KOPT-K1 (cell line): ENCODE measurements around the gene FTSJ1.

ENCODE experiments used
- H3K27ac ChIP-seq: fragments of 200-600 bp; sonication (generic); 2 replicates; pipeline ENCODE4 v1.5.1; 2016; ENCODE audit warnings: antibody characterized with exemption, mild to moderate bottlenecking, low read depth, low read length; ENCODE audit not compliant: poor library complexity, severe bottlenecking
- H3K36me3 ChIP-seq: fragments of 200-600 bp; sonication (generic); 2 replicates; pipeline ENCODE4 v1.5.1; 2017; ENCODE audit warnings: antibody characterized with exemption, mild to moderate bottlenecking, low read length, moderate library complexity; ENCODE audit not compliant: insufficient read depth
- H3K9me3 ChIP-seq: fragments of 200-600 bp; sonication (generic); 2 replicates; pipeline ENCODE4 v1.5.1; 2017; ENCODE audit warnings: antibody characterized with exemption, low read length, mild to moderate bottlenecking; ENCODE audit not compliant: insufficient read depth, poor library complexity, severe bottlenecking

FTSJ1 gene

GRCh38 chrX:48465336-48465933 lies 10.6 kb upstream of the FTSJ1 start:
- no peak overlapping the region for H3K27ac ChIP-seq
- no peaks in the 10 kb centered on the region for H3K9me3 ChIP-seq
- peaks cover 29% of the 10 kb centered on the region for H3K36me3 ChIP-seq

- Histone ChIP-seq H3K36me3 (peaks cover 16% of the 10 kb centered on the region; the same call in 1 of the 2 replicates), H3K9me3 (no peaks in the 10 kb centered on the region), H3K27ac (no peak overlapping the region)
These were observed 9.3 kb upstream of the FTSJ1 start for GRCh38 chrX:48466696-48467095.

- Histone ChIP-seq H3K27ac (peak overlapping the region; percentile 81), H3K36me3 (peaks cover 11% of the 10 kb centered on the region; the same call in 1 of the 2 replicates), H3K9me3 (no peaks in the 10 kb centered on the region)
These were observed 8.7 kb upstream of the FTSJ1 start for GRCh38 chrX:48467281-48467761.

- peak overlapping the region; percentile 81 for H3K27ac ChIP-seq
These were observed 7.7 kb upstream of the FTSJ1 start for GRCh38 chrX:48468247-48468671.

GRCh38 chrX:48468693-48469691 lies 7.0 kb upstream of the FTSJ1 start:
- H3K9me3 ChIP-seq: no peaks in the 10 kb centered on the region
- peak overlapping the region; percentile 81 for H3K27ac ChIP-seq
- H3K36me3 ChIP-seq: 0 out of 2 replicates have a peak, but pooled peaks cover 7% of the 10 kb centered on the region

More at GRCh38 chrX:48468247-48468671, 7.7 kb upstream of the FTSJ1 start:
- Histone ChIP-seq H3K9me3 (no peaks in the 10 kb centered on the region), H3K36me3 (0 out of 2 replicates have a peak, but pooled peaks cover 7% of the 10 kb centered on the region)

- Histone ChIP-seq H3K27ac (peak within 1 kb of the TSS; percentile 81), H3K36me3 (0 out of 2 replicates have a peak, but pooled peaks cover 7% of the 10 kb centered on the region)
These were observed 5.7 kb upstream of the FTSJ1 start, which contains the start of gene SLC38A5 for GRCh38 chrX:48470110-48470832. SLC38A5 (minus strand) TSS chrX:48470260; CDS start chrX:48467924, 2,336 bp downstream.

GRCh38 chrX:48470833-48471118 lies 5.2 kb upstream of the FTSJ1 start:
- Histone ChIP-seq H3K9me3 (no peaks in the 10 kb centered on the region), H3K27ac (no peak overlapping the region), H3K36me3 (0 out of 2 replicates have a peak, but pooled peaks cover 7% of the 10 kb centered on the region)

More at GRCh38 chrX:48470110-48470832, 5.7 kb upstream of the FTSJ1 start, which contains the start of gene SLC38A5:
- H3K9me3 ChIP-seq: no peaks in the 10 kb centered on the region

- no peaks in the 10 kb centered on the region for H3K9me3 ChIP-seq
- H3K27ac ChIP-seq: no peak overlapping the region
- H3K36me3 ChIP-seq: 0 out of 2 replicates have a peak, but pooled peaks cover 7% of the 10 kb centered on the region
These were observed 4.5 kb upstream of the FTSJ1 start for GRCh38 chrX:48471504-48471903.

GRCh38 chrX:48472225-48472624 lies 3.8 kb upstream of the FTSJ1 start:
- no peak overlapping the region for H3K27ac ChIP-seq
- H3K9me3 ChIP-seq: no peaks in the 10 kb centered on the region
- H3K36me3 ChIP-seq: no peaks in the 10 kb centered on the region

- no peak overlapping the region for H3K27ac ChIP-seq
These were observed 2.9 kb upstream of the FTSJ1 start for GRCh38 chrX:48472851-48473703.

GRCh38 chrX:48473704-48473990 lies 2.4 kb upstream of the FTSJ1 start:
- H3K27ac ChIP-seq: no peak overlapping the region
- no peaks in the 10 kb centered on the region for H3K9me3 ChIP-seq

More at GRCh38 chrX:48472851-48473703, 2.9 kb upstream of the FTSJ1 start:
- H3K36me3 ChIP-seq: no peaks in the 10 kb centered on the region; the same call in 1 of the 2 replicates
- no peaks in the 10 kb centered on the region for H3K9me3 ChIP-seq

GRCh38 chrX:48474127-48474526 lies 1.9 kb upstream of the FTSJ1 start:
- Histone ChIP-seq H3K27ac (no peak overlapping the region), H3K36me3 (peaks cover 9% of the 10 kb centered on the region; the same call in 1 of the 2 replicates), H3K9me3 (no peaks in the 10 kb centered on the region)

More at GRCh38 chrX:48473704-48473990, 2.4 kb upstream of the FTSJ1 start:
- H3K36me3 ChIP-seq: peaks cover 4% of the 10 kb centered on the region; the same call in 1 of the 2 replicates

- Histone ChIP-seq H3K27ac (peak overlapping the region; percentile 77), H3K36me3 (peaks cover 10% of the 10 kb centered on the region; the same call in 1 of the 2 replicates), H3K9me3 (no peaks in the 10 kb centered on the region)
These were observed 1.4 kb upstream of the FTSJ1 start for GRCh38 chrX:48474581-48474980.

- H3K27ac ChIP-seq: peak overlapping the region; percentile 77
- H3K36me3 ChIP-seq: peaks cover 16% of the 10 kb centered on the region; the same call in 1 of the 2 replicates
- no peaks in the 10 kb centered on the region for H3K9me3 ChIP-seq
These were observed 703 bp upstream of the FTSJ1 start for GRCh38 chrX:48475296-48475695.
